HL-60 (cell line): ENCODE results near the gene NFE2L3.

Experiments used
- GABPA ChIP-seq: IDR thresholded peaks from 2 replicates; pipeline ENCODE4 v1.6.1; 2012; ENCODE audit warnings: low read depth
- POLR2AphosphoS5 ChIP-seq: IDR thresholded peaks from 2 replicates; pipeline ENCODE4 v1.6.1; 2012; ENCODE audit warnings: low read depth
- TF ChIP-seq, protein P1 (sequence below): IDR thresholded peaks from 2 replicates; pipeline ENCODE4 v1.6.1; 2012; ENCODE audit warnings: low read depth; ENCODE audit not compliant: insufficient replicate concordance
- TF ChIP-seq, protein P2 (sequence below): IDR thresholded peaks from one replicate; pipeline ENCODE4 v1.5.1; 2011; ENCODE audit warnings: low read length, control low read depth, inconsistent platforms; ENCODE audit not compliant: insufficient read depth

DNA sequence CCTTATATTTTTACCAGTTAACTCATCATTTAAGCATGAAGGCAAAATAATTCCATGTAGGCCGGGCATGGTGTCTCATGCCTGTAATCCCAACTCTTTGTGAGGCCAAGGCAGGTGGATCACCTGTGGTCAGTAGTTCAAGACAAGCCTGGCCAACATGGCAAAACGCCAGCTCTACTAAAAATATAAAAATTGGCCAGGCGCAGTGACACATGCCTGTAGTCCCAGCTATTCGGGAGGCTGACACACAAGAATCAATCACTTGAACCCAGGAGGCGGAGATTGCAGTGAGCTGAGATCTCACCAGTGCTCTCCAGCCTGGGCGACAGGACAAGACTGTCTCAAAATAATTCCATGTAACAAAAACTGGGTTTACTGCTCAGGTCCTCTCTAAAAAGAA lies 30.3 kb downstream of the NFE2L3 start:
- TF ChIP-seq GABPA, result no peak
- TF ChIP-seq, protein P1, sequence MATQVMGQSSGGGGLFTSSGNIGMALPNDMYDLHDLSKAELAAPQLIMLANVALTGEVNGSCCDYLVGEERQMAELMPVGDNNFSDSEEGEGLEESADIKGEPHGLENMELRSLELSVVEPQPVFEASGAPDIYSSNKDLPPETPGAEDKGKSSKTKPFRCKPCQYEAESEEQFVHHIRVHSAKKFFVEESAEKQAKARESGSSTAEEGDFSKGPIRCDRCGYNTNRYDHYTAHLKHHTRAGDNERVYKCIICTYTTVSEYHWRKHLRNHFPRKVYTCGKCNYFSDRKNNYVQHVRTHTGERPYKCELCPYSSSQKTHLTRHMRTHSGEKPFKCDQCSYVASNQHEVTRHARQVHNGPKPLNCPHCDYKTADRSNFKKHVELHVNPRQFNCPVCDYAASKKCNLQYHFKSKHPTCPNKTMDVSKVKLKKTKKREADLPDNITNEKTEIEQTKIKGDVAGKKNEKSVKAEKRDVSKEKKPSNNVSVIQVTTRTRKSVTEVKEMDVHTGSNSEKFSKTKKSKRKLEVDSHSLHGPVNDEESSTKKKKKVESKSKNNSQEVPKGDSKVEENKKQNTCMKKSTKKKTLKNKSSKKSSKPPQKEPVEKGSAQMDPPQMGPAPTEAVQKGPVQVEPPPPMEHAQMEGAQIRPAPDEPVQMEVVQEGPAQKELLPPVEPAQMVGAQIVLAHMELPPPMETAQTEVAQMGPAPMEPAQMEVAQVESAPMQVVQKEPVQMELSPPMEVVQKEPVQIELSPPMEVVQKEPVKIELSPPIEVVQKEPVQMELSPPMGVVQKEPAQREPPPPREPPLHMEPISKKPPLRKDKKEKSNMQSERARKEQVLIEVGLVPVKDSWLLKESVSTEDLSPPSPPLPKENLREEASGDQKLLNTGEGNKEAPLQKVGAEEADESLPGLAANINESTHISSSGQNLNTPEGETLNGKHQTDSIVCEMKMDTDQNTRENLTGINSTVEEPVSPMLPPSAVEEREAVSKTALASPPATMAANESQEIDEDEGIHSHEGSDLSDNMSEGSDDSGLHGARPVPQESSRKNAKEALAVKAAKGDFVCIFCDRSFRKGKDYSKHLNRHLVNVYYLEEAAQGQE, result no peak
- TF ChIP-seq, protein P2, sequence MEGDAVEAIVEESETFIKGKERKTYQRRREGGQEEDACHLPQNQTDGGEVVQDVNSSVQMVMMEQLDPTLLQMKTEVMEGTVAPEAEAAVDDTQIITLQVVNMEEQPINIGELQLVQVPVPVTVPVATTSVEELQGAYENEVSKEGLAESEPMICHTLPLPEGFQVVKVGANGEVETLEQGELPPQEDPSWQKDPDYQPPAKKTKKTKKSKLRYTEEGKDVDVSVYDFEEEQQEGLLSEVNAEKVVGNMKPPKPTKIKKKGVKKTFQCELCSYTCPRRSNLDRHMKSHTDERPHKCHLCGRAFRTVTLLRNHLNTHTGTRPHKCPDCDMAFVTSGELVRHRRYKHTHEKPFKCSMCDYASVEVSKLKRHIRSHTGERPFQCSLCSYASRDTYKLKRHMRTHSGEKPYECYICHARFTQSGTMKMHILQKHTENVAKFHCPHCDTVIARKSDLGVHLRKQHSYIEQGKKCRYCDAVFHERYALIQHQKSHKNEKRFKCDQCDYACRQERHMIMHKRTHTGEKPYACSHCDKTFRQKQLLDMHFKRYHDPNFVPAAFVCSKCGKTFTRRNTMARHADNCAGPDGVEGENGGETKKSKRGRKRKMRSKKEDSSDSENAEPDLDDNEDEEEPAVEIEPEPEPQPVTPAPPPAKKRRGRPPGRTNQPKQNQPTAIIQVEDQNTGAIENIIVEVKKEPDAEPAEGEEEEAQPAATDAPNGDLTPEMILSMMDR, result no peak
- no peak for TF ChIP-seq POLR2AphosphoS5
